ENCODE results near the gene PTPRT. TPM values are rescaled to one million over a fixed set of nuclear protein-coding genes. Genes with fewer than 3 reads are reported as not detected.

Gene PTPRT
- total and polyA plus RNA-seq, 2 of the 4 experiments (the other 2 are of a cell fraction), result not detected

- in situ Hi-C loops (cut with MboI; ENCODE audit: low sequenced_read_pairs), result no loop called here
- DNase-seq (no peak), ATAC-seq (ENCODE audit: low read depth) (no peak)
- Histone ChIP-seq H3K23ac (ENCODE audit: low read depth, low read length) (no peak overlapping the region), H3K79me1 (ENCODE audit: low read depth in 1 of 2, low read length in 2 of 2) (no peaks in the 10 kb centered on the region), H3K9ac (ENCODE audit: low read depth, low read length) (no peak overlapping the region), H3K18ac (ENCODE audit: low read depth, low read length) (no peak overlapping the region), H2AK9ac (replicated peaks; ENCODE audit: low read depth, low read length, poor library complexity) (no peak overlapping the region), H4K5ac (ENCODE audit: low read depth, low read length) (no peak overlapping the region), H3K36me3 (ENCODE audit: control insufficient read depth, insufficient read depth, low read length) (no peaks in the 10 kb centered on the region), H3K27me3 (ENCODE audit: control insufficient read depth, insufficient read depth, low read length) (no peaks in the 10 kb centered on the region), H2BK5ac (ENCODE audit: low read depth, low read length, poor library complexity, severe bottlenecking) (no peak overlapping the region), H2BK20ac (ENCODE audit: low read depth, low read length) (no peak overlapping the region), H3K4me2 (ENCODE audit: low read depth, low read length) (no peak overlapping the region), H3K27ac (ENCODE audit: insufficient read depth, low read length) (no peak overlapping the region), H4K20me1 (ENCODE audit: insufficient read depth, low read length) (no peaks in the 10 kb centered on the region), H3K9me3 (ENCODE audit: control insufficient read depth, insufficient read depth, low read length) (no peaks in the 10 kb centered on the region), H4K91ac (ENCODE audit: insufficient read depth, low read depth, low read length) (no peak overlapping the region), H2AK5ac (ENCODE audit: low read depth, low read length) (no peak overlapping the region), H3K4me1 (ENCODE audit: control insufficient read depth, insufficient read depth, low read length) (no peaks in the 10 kb centered on the region), H2BK15ac (ENCODE audit: low read depth, low read length) (no peak overlapping the region), H3K9me1 (ENCODE audit: insufficient read depth, low read length) (no peaks in the 10 kb centered on the region), H2AFZ (replicated peaks; ENCODE audit: low read length, poor library complexity) (no peak overlapping the region), H3K4ac (ENCODE audit: low read depth, low read length) (no peak overlapping the region), H2BK120ac (ENCODE audit: low read depth, low read length) (no peak overlapping the region), H3K56ac (ENCODE audit: extremely low read depth, insufficient read depth, low read length) (no peak overlapping the region), H4K8ac (ENCODE audit: low read depth in 2 of 2, low read length in 2 of 2) (no peak overlapping the region), H3K14ac (replicated peaks; ENCODE audit: low read depth, low read length) (no peak overlapping the region), H3K4me3 (ENCODE audit: insufficient read depth, low read depth, low read length) (no peak overlapping the region)
- dilution Hi-C loops (cut with HindIII; ENCODE audit: low sequenced_read_pairs, unreplicated experiment), result no loop called here
- no peak for TF ChIP-seq SMC3 (IDR thresholded peaks at IDR 0.05; ENCODE audit: low read depth, low read length)
- TF ChIP-seq MAFK (IDR thresholded peaks at IDR 0.05; ENCODE audit: low read depth, low read length), result no peak
- no peak for TF ChIP-seq CHD1 (IDR thresholded peaks at IDR 0.05; ENCODE audit: low read depth, low read length)
- TF ChIP-seq, protein P1, sequence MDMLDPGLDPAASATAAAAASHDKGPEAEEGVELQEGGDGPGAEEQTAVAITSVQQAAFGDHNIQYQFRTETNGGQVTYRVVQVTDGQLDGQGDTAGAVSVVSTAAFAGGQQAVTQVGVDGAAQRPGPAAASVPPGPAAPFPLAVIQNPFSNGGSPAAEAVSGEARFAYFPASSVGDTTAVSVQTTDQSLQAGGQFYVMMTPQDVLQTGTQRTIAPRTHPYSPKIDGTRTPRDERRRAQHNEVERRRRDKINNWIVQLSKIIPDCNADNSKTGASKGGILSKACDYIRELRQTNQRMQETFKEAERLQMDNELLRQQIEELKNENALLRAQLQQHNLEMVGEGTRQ (IDR thresholded peaks at IDR 0.05; ENCODE audit: low read depth, low read length), result no peak
- TF ChIP-seq POLR2A (IDR thresholded peaks at IDR 0.05; ENCODE audit: low read depth, low read length), result no peak
- no peak for TF ChIP-seq ELK1 (IDR thresholded peaks at IDR 0.05; ENCODE audit: borderline replicate concordance, low read depth, low read length)
- no peak for TF ChIP-seq MAZ (IDR thresholded peaks at IDR 0.05; ENCODE audit: borderline replicate concordance, low read depth, low read length)
- no peak for TF ChIP-seq MXI1 (IDR thresholded peaks at IDR 0.05; ENCODE audit: borderline replicate concordance, low read depth, low read length)
- TF ChIP-seq BHLHE40 (IDR thresholded peaks at IDR 0.05; ENCODE audit: low read depth, low read length), result no peak
- no peak for TF ChIP-seq FOS (IDR thresholded peaks at IDR 0.05; ENCODE audit: low read depth, low read length)
- TF ChIP-seq RFX5 (IDR thresholded peaks at IDR 0.05; ENCODE audit: low read depth, low read length), result no peak
- TF ChIP-seq NFE2L2 (IDR thresholded peaks at IDR 0.05; ENCODE audit: low read depth, low read length), result no peak
- no peak for TF ChIP-seq CEBPB (IDR thresholded peaks at IDR 0.05; ENCODE audit: low read depth, low read length)
- no peak for TF ChIP-seq RAD21 (IDR thresholded peaks at IDR 0.05; ENCODE audit: low read length)
- TF ChIP-seq, protein P2, sequence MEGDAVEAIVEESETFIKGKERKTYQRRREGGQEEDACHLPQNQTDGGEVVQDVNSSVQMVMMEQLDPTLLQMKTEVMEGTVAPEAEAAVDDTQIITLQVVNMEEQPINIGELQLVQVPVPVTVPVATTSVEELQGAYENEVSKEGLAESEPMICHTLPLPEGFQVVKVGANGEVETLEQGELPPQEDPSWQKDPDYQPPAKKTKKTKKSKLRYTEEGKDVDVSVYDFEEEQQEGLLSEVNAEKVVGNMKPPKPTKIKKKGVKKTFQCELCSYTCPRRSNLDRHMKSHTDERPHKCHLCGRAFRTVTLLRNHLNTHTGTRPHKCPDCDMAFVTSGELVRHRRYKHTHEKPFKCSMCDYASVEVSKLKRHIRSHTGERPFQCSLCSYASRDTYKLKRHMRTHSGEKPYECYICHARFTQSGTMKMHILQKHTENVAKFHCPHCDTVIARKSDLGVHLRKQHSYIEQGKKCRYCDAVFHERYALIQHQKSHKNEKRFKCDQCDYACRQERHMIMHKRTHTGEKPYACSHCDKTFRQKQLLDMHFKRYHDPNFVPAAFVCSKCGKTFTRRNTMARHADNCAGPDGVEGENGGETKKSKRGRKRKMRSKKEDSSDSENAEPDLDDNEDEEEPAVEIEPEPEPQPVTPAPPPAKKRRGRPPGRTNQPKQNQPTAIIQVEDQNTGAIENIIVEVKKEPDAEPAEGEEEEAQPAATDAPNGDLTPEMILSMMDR (conservative IDR thresholded peaks at IDR 0.05; ENCODE audit: low read depth, low read length), result no peak
- TF ChIP-seq RCOR1 (IDR thresholded peaks at IDR 0.05; ENCODE audit: insufficient replicate concordance, low read length), result no peak
- POLR2A ChIA-PET (ENCODE audit: unreplicated experiment), result no interaction called here
- intact Hi-C loops (cut with micrococcal nuclease), result no loop called here
- CTCF ChIA-PET, result no interaction called here
- BruUV-seq (replicated peaks), result no TSS peak
Observed at GRCh38 chr20:42502591-42502990, 687.1 kb downstream of the PTPRT start.

Data from IMR-90 (cell line).